Psoas muscle (tissue), 8 donors: ENCODE data around the gene GLP2R. TPM values are rescaled to one million over a fixed set of nuclear protein-coding genes. Genes with fewer than 3 reads are reported as not detected.

Experiments
- ATAC-seq, 4 donors: fragments of 200-7000 bp; cut with Tn5 transposase; one replicate each; pipeline ENCODE4 v1.9.1; 2020; ENCODE audit warnings: moderate library complexity in 3 of 4, mild to moderate bottlenecking in 2 of 4
- DNase-seq, 2 donors: peaks; one replicate each; pipeline ENCODE4 v3.0.0-alpha.2; 2020
- H3K27ac ChIP-seq: fragments of 200-600 bp; one replicate; pipeline ENCODE4 v1.8.0; 2022
- H3K27me3 ChIP-seq, 3 donors: fragments of 200-600 bp in 1 of 3; one replicate each; pipeline versions ENCODE4 v1.6.1 to v1.8.0; 2013 to 2022; ENCODE audit warnings: low read length in 2 of 3, mild to moderate bottlenecking in 2 of 3, moderate library complexity in 1 of 3; ENCODE audit not compliant: insufficient read depth in 3 of 3
- H3K36me3 ChIP-seq, 2 donors: fragments of 200-600 bp in 1 of 2; one replicate each; pipeline versions ENCODE4 v1.6.1 to v1.8.0; 2013 to 2022; ENCODE audit warnings: low read depth in 1 of 2, mild to moderate bottlenecking in 1 of 2, moderate library complexity in 1 of 2; ENCODE audit not compliant: insufficient read depth in 1 of 2
- H3K4me1 ChIP-seq: fragments of 200-600 bp; one replicate; pipeline ENCODE4 v1.8.0; 2022
- H3K4me3 ChIP-seq: fragments of 200-600 bp; one replicate; pipeline ENCODE4 v1.8.0; 2022; ENCODE audit warnings: mild to moderate bottlenecking
- H3K9me3 ChIP-seq: fragments of 200-600 bp; one replicate; pipeline ENCODE4 v1.8.0; 2022
- CTCF ChIP-seq: fragments of 200-600 bp; IDR thresholded peaks from one replicate; pipeline ENCODE4 v1.8.0; 2022; ENCODE audit warnings: antibody characterized with exemption
- WGBS, 3 donors: extraction: QIAGEN DNeasy Blood & Tissue Kit; methylation state at CpG; one replicate each; pipeline versions ENCODE4 v1.1.6 to v1.1.7; 2013; 5-methylcytosine and 5-hydroxymethylcytosine counted together
- intact Hi-C, 2 donors: fragments of 100-400 bp; cut with DNase I; formaldehyde crosslinking; loops; one replicate each; pipeline versions ENCODE4 v1.11.0 to v1.14.2; 2022
- polyA plus RNA-seq, 3 donors: library from polyadenylated mRNA; stranded (reverse); fragments of 200-250 nt; gene quantifications; one replicate each; pipeline ENCODE4 v1.2.3, GENCODE V29; 2013
- total RNA-seq, 4 donors: library from RNA; stranded (reverse); fragmentation: NEBNext Ultra II Directional in 2 of 4; extraction: Animal tissue kit (Norgen Biotek cat#: 25700) in 2 of 4; gene quantifications; one replicate each; pipeline versions ENCODE4 v1.2.1 to v1.2.4, GENCODE V29; 2021 to 2023
- donor health status: healthy with polysubstance abuse.
- donor health status: DM: no; HTN: no; CAD: no; lungs with moderate emphysema.
- donor health status: Bipolar disorder and iron deficiency.
- donor health status: healthy.
- donor health status: DM: yes; HTN: yes; CAD: no.
- donor health status: DM: no; HTN: no; CAD: no.
- donor health status: DM: no; HTN: no; CAD: no.
- donor health status: DM: yes; HTN: yes; CAD: no.

GLP2R gene
- total and polyA plus RNA-seq, 7 donors = 0.12 to 0.30 (median 0.17) TPM; not detected in 4

GRCh38 chr17:9886141-9886930 is 60.6 kb downstream of the GLP2R start:
- ATAC-seq = no peak
- DNase-seq = no peak
- 73 to 81% (median 77%) methylated on average over 5 of the region's 5 CpGs for WGBS, 3 donors
- Histone ChIP-seq H3K27me3 (no peaks in the 10 kb centered on the region), H3K27ac (no peak overlapping the region), H3K36me3 (no peaks in the 10 kb centered on the region), H3K4me1 (no peaks in the 10 kb centered on the region), H3K9me3 (peaks cover 22% of the 10 kb centered on the region), H3K4me3 (no peak overlapping the region)
- TF ChIP-seq CTCF = no peak
- intact Hi-C loops = no loop called here

DNA sequence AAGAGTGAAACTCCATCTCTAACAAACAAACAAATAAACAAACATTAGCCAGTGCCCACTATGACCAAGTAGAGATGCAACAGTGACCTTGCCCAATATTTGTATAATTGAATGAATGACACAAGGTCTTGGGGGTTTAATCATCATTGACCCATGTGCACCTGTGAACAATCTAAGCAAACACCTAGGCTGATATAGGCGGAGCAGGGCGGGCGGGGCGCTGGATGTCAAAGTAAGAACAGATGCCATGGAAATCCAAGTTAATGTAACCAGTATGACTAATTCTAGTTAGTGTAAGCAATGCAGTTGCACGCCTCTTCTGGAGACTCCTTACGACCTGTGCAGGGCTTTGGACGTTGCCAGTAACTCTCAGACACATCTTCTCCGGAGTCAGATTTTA is 61.8 kb downstream of the GLP2R start:
- H3K27me3 ChIP-seq = no peaks in the 10 kb centered on the region
- H3K4me1 ChIP-seq = no peaks in the 10 kb centered on the region
- WGBS, 3 donors = 81 to 87% (median 85%) methylated on average over 8 of the region's 8 CpGs
- H3K27ac ChIP-seq = no peak overlapping the region
- ATAC-seq (no peak), DNase-seq (no peak)
- TF ChIP-seq CTCF = no peak
- H3K36me3 ChIP-seq = no peaks in the 10 kb centered on the region
- intact Hi-C loops = no loop called here
- no peak overlapping the region for H3K4me3 ChIP-seq
- H3K9me3 ChIP-seq = peaks cover 17% of the 10 kb centered on the region

DNA sequence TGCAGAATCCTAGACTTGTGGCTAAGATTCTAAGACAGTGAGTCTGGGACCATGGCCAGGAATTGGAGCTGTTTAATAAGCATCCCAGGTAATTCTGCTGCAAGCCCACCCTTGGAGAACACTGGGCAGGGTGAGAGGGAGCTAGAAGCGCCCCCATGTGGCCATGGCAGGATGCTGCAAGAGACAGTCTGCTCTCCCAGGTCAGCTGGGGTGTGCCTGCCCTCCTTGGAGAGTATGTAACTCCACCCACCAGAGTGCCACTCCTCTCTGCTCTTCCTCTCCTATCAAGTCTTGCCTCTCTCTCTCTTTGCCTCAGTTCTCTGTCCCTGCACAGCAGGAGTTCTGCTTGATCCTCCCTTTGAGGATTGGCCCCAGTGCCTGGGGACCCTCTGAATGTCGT is 64.4 kb downstream of the GLP2R start:
- Histone ChIP-seq H3K27me3 (peaks cover 0 to 1% (median 0%) of the 10 kb centered on the region in 3 donors), H3K9me3 (no peaks in the 10 kb centered on the region), H3K27ac (no peak overlapping the region), H3K4me3 (no peak overlapping the region), H3K36me3 (no peaks in the 10 kb centered on the region), H3K4me1 (no peaks in the 10 kb centered on the region)
- peak; percentile 32 for TF ChIP-seq CTCF
- intact Hi-C loops = no loop called here
- ATAC-seq (peak in 1 of 4 donors; percentile 56), DNase-seq (no peak)
- WGBS, 3 donors = 18 to 35% (median 32%) methylated on average over 2 of the region's 2 CpGs

- Histone ChIP-seq H3K4me3 (no peak overlapping the region), H3K27me3 (peaks cover 0 to 1% (median 0%) of the 10 kb centered on the region in 3 donors), H3K9me3 (no peaks in the 10 kb centered on the region), H3K27ac (no peak overlapping the region), H3K36me3 (no peaks in the 10 kb centered on the region), H3K4me1 (no peaks in the 10 kb centered on the region)
- intact Hi-C loops = no loop called here
- 41 to 52% (median 50%) methylated on average over 3 of the region's 3 CpGs for WGBS, 3 donors
- DNase-seq = no peak
- no peak for TF ChIP-seq CTCF
- ATAC-seq = no peak
Measured at GRCh38 chr17:9893411-9894012, 67.8 kb downstream of the GLP2R start.
